CD4-positive, alpha-beta T cell treated with Interleukin-12 subunit alpha and Interleukin-12 subunit beta, for 1 hour (primary cell): ENCODE data around the gene AGAP1.

Experiments
- DNase-seq: peaks from one replicate; pipeline ENCODE4 v3.0.0-alpha.2; 2020

The AGAP1 gene

DNA sequence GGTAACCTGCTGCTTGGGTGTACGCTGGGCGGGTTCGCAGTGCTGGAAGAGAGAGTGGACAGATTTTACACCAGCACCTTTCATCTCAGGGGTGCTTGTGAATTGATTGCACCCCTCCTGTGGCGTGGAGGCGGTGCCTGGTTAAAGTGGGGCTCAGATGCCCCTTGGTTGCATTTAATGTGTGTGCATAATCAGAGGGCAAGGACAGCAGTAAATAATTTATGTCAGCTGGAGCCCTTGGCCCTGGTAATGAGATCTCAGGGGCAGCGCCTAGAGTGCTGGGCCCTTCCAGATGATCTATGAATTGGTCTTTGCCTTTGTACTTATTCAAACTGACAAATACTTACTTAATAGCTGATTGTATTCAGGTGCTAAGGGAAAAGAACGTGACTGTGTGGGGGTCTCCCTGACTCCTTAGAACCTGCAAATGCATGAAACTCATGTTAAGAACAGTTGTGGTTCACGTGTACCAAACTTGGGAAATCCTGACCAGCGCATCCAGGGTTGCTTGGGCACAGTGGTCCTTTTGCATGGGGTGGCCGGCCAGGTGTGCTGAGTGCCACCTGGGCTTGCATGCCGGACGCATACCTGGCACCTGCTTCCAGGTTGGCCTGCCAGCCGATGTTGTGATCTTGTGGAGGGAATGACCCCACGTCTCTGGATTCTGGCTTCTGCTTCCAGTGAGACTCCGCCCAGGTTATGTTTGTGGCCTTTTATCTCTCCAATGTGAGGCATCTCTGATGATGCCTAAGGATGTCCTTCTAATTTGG lies 118.5 kb downstream of the AGAP1 start:
- no peak for DNase-seq

DNA sequence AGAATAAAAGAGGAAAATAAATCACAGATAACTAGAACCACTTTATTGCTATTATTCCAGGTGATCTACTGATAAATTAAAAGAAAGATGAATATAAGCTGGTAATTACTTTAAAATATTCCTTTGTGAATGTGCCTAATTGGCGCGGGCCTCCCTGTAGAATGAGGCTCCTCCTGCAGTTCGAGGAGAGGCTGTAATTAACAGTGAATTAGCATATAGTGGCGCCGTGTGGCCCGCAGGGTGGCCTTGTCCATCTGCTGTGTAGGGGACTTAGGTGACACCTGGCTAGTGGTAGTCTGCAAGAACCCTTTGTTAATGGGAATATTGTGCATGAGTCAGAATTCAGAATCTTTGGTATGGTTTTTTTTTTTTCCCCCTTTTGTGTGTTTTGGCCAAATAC lies 119.8 kb downstream of the AGAP1 start:
- no peak for DNase-seq

DNA sequence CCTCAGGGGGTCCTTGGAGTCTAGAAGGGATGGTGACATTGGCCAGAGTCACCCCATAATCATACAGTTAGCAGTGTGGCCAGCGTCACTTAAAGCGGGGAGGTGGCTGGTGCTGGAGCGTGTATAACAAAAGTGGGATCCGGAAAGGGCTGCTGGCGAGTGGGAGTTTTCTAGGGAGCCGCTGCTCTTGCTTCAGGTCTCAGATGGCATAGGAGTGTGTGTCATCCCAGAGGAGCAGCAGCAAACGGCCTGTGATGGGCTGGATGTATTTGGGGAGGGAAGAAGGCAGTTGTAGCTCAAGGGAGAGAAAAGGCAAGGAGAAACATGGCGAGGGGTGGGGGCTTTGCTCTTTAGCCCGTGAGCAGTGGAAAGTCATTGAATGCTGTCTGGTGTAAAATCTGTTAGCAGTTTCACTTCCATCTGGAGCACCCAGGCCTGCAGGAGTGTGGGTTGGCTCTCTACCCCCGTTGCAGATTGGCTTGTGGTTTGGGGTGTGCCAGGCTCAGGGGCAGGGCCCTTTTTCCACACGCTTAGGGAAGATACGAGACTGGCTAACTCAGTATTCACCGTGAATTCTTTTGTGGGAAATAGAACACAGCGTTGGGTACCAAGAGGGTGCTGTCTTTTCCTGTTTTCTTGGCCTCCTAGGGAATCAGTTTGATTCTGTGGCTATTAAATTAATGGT lies 120.5 kb downstream of the AGAP1 start:
- no peak for DNase-seq

DNA sequence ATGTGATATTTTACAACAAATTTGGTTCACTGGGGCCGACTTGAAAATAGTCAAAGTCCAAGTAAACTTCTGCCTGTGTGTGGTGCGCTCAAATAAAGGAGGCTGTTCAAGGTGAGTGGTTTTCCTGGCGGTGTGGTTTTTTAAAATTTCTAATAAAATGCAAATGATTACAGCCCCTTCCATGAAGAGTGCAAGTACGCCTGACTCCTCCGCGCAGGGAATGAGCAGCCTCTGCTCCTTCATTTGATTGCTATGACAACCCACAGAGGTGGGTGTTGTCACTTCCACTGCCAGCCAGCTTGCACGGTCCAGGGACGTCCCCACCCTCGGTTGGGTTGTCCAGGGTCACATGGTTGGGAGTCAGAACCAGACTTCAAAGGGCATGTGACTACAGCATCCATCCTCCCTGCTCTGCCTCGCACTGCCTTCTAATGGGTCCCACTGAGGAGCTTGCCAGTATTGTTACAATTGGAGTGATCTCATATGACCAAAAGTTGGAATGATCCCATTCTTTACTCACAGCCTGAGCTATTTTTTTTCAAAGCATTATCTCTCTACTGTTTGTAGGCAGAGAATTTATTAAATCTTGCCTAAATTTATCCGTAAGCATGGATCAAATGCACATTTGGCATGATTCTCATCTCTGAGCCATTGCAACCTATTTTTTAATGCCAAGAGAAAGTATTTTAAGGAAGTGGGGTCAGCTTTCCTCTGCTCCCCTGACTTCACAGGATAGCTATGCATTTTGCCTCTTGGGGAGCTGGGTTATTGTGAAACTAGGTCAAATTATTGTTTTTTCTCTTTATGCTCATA lies 121.3 kb downstream of the AGAP1 start:
- no peak for DNase-seq

DNA sequence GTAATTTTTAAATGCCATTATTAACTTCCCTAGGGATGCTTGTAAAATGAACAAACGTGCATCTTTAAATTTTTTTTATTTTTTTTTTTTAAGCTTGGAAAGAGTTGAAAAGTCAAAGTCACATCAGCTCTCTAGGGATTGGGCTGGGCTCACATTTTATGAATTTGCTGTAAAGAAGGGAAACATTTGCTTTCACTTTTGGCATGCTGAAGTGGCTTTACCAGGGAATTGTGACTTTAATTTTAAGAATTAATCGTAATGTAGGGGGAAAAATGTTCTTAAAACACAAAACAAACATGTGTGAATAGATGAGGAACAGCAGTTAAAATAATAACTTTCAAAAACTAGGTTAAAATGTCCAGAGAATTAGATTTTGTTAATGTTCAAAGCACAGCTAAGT lies 123.0 kb downstream of the AGAP1 start:
- DNase-seq, result no peak

DNA sequence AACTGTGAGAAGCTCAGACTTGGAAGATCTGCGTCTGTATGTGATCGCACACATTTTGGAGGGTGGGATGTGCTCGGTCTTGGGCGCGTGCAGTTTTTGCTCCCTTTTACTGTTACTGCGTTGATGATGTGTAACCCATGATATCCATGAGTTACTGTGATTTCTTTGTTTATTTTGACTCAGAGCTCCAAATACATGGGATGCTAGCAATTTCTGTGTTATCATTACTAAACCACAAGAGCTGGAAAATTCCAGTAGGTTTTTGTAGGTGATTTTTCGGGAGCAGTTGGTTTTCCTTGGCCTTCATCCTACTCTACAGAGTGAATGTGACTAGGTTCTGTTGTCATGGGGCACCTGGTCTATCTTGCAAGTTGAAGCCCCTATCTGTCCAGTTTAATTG lies 124.2 kb downstream of the AGAP1 start:
- no peak for DNase-seq

DNA sequence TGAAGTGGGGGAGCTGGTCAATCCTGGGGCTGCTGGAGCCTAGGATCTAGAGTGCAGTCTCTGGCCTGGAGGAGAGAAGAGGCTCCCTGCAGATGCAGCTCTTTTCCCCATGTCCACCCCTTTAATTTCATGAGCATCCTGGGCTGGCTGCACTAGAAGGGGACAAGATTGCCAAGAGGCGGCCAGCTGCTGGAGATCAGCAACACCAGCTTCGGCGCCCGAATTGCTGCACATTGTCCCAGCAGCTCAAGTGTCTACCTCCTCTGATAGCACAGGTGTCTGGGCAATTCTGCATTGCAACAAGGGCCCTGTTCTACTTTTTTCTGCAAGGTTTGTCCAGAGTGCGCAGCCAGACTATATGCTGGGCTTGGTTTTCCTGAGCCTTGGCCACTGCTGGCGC lies 125.7 kb downstream of the AGAP1 start:
- DNase-seq, result no peak

DNA sequence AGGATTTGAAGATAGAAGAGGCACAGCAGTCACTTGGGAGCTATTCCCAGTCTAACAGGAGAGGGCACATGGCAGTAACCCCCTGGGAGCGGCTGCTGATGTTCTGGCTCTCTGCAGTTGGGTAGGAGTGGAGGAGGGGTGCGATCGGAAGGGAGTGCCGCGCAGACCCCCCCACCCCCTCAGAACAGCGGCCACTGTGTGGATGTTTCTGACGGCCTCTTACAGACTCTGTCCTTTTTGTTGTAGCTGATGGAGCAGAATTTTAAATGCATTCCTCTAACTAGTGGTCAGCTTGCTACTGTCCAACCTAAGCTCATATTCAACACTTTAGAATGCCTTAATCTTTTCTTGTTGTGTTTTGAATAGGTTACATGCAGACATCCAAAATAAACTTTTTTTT lies 127.9 kb downstream of the AGAP1 start:
- no peak for DNase-seq

DNA sequence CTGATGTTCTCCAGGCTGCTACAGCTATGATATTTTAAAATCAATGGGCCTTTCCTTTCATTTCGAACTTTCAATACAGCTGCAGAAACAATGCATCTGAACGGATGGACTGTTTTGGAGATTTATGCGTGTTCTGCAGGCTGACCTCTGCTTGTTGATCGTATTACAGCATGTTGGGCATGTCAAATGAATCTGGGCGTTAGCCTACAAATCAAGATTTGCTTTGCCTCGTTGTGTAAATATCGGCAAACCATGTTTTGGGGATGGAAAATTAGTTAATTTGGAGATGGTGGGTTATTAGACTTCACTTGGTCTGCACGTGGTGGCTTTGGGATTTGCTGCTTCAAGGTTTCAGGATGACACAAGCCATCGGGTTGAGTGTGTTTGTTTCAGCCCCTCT lies 129.3 kb downstream of the AGAP1 start:
- no peak for DNase-seq

DNA sequence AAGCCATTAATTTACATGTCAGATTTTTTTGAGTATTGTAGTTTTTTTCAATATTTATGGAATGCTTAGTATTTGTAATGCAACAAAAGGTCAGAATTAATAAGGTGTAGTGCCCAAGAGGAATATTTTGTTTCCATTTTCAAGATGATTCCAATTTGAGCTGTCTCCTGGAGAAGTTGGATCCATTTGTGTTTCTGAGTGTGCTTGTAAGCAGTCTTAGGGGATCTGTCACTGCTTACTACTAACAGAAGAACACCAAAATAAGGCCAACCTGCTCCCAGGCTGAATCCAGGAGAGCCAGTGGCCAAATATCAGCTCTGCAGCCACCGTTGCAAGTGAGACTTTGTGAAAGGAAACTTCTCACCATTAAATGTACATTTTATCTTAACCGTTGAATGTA lies 129.9 kb downstream of the AGAP1 start:
- no peak for DNase-seq

DNA sequence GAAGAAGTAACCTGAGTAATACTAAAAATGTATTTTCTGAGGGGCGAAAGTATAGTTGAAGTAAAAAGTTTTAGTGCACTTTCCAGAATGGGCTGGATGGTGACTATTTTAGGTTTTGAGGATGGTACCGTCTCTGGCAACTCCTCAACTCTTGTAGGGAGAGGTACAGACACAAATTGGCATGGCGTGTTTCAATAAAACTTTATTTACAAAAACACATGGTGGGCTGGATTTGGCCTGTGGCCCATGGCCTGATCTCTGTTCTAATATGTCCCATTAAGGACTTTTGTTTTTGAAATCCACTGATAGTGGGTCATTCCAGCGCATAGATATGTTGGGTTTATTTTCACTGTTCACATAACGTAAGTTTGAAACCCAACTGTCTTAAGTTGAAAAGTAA lies 132.8 kb downstream of the AGAP1 start:
- DNase-seq, result no peak

DNA sequence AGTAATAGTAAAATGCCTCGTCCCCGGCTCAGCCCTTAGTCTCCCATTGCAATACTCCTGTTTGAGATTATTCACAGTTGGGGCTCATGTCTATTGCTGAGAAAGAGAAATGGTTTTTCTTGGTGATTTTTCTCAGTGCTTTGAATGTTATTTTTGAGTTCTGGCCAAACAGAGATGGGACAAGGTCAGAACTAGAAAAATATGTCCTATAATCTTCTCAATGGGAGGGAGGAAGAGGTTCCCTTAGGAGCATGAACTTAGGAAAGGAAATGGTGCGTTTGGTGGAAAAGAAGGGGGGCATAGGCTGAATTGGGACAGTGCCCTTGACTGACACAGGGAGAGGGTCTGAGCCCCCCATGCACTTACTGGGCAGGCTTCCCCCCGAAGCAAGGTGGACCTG lies 133.8 kb downstream of the AGAP1 start:
- DNase-seq, result no peak

DNA sequence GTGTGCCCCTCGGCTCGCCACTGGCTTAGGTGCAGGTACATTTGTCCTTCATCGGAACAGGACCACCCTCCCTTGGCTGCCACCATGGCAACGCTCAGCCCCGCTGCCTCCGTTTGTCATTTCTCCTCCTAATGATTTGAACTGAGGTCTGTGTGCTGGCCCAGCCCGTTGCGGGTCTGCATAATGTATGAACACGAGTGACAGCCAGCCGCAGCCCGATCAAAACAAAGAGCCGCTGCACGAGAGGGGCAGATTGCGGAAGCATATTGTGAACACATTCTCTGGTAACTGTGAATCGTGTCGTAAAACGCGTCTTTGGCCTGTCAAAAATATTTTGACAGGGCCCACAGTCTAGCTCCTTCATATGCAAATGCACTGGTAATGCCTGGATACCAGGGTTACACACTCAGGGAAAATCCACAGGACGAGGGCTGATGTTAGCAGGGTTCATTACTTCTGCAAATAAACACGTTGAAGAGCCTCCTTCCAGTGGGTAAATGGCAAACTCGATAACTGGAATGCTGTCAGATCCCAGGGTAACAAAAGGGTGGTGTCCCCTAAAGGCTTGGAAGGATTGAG lies 137.0 kb downstream of the AGAP1 start:
- no peak for DNase-seq

DNA sequence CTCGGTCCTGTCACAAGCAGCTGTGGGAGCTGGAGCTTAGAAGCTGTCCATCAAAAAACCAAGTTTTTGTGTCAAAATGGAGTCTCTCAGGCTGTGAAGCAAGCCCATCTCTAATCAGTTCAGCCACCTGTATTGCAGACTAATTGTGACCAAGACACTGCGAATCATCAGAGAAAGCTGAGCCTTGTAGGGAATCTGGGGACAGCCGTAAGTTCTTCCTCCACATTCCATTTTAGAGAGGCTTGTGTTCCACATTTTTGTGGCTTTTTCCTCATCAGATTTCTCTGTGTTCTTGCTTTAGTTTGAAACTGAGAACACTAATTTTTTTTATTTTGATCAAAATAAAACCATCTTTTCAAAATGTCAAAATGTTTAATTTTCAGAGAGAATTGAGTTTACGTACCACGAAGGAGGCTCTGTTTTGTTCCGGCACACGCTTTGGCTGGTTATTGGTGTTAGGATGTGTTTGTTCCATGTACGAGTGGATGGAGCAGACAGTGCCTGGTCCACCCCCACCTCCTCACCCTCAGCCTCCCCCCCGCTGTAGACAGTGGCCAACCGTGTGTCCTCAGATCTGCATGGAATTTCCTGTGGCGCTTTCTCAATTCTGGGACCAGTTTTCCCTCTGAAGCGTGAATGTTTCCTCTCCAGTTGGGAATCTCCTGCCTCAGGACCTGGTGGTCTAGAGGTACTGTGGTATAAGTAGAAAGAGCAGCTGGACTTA lies 140.8 kb downstream of the AGAP1 start:
- DNase-seq, result no peak

DNA sequence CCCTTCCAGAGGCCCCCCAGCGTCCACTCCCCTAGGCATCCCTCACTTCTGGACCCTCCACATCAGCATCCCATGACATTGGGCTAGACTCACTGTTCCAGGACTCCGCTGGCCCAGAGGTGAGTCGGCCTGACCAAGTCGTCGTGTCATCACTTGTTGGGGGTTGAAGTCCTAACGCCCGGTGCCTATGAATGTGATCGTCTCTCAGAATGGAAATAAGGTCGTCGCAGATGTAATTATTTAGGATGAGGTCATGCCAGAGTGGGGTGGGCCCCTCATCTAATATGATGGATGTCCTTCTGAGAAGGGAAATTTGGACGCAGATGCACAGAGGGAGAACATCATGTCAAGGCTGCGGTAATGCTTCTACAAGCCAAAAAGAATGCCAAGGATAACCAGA lies 142.7 kb downstream of the AGAP1 start:
- DNase-seq, result no peak

DNA sequence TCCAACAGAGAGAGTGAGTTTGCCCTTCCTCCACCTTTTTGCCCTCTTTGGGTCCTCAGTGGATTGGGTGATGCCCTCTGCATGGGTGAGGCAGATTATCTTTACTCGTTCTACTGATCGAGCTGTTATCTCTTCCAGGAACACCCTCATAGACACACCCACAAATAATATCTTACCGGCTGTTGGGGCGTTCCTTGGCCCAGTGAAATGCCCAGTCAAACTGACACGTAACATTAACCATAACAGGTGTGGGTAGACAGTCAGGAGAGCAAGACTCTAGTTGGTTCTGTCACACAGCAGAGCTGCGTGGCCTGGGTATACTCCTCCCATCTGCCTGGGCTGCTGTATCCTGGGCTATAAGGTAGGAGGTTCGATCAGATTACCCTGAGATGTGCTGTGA lies 144.1 kb downstream of the AGAP1 start:
- DNase-seq, result no peak

DNA sequence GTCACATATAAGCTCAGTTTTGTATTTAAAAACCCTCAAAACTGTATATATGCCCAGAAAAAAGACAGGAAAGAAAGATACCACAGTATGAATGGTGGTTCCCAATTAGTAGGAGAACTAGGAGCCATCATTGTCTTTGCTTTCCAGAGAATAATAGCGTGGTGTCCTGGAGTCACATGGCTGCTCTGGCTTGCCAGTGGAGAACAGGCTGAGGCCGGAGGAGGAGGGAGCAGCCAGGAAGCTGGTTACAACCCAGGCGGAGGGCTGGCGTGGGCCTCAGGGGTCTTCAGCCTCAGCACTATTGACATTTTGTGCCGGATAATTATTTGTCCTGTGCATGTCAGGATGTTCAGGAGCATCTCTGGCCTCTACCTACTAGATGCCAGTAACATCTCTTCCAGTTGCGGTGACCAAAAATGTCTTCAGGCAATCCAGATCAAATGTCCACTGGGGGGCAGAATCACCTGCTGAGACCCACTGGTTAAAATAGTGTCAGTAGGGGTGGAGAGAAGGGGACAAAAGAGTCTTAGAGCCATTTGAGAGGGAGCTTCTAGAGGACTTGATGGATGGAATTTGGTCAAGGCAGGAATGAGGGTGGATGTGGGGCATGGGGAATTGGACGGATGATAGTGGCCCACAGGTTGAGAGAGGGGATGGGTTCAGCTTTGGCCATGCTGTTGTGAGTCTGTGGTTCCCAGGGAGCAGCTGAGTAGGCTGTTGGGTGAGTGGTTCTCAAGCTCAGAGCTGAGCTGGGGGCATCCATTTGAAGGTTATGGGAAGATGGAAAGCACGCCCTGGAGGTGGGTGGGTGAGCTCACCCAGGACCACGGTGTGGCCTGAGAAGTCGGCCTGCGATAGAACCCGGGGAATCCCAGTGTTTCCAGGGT lies 144.9 kb downstream of the AGAP1 start:
- DNase-seq, result peak; percentile 5

DNA sequence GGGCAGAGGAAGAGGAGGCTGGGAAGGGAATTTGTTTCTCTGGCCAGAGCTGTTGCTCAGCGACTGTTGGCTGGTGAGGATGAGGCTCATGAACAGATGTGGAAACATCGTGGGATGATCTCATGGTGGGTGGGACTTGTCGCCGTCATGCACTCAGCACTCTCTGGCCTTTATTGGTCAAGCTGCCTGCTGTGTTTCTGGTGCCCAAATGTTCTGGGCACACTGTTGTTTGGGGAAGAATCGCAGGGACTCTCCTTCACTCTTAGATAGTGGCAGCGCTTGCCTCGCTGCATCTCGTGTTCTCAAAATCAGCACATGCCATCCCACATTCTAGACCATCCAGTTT lies 145.6 kb downstream of the AGAP1 start:
- no peak for DNase-seq

DNA sequence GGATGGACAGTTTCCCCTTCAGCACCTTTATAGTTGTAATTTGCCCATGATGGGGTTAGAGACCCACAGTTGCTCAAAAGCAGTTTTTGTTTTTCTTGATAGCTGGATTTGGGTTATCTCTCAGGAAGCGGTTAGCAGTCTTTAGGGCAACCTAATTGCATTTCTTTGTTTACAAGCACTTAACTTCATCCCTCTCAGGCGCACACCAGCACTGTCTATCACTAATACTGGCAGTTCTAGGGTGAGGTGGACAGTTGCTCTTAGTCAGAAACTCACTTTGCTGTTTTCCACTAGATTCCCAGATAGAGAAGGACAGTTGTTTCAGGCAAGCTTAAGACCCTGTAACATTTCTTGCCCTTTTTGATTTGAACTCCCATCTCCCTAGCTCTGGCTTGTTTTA lies 146.0 kb downstream of the AGAP1 start:
- no peak for DNase-seq

DNA sequence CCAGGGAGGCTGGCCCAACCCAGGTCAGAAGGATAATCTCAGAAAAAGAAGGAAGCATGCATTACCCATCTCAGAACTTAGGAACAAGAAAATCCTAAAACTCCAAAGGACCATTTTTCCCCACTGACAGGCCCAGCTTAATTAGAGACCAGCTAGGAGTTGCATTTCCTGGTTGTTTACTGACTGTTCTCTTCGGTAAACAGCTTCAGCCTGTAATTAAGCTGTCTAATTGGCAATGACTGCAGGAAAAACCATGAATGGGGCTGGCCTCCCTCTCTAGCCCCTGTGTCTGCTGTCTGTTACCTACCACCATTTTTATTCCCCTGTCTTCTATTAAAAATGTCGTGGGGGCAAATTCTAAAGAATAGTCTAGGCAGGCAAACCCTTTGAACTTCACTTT lies 146.5 kb downstream of the AGAP1 start:
- no peak for DNase-seq

DNA sequence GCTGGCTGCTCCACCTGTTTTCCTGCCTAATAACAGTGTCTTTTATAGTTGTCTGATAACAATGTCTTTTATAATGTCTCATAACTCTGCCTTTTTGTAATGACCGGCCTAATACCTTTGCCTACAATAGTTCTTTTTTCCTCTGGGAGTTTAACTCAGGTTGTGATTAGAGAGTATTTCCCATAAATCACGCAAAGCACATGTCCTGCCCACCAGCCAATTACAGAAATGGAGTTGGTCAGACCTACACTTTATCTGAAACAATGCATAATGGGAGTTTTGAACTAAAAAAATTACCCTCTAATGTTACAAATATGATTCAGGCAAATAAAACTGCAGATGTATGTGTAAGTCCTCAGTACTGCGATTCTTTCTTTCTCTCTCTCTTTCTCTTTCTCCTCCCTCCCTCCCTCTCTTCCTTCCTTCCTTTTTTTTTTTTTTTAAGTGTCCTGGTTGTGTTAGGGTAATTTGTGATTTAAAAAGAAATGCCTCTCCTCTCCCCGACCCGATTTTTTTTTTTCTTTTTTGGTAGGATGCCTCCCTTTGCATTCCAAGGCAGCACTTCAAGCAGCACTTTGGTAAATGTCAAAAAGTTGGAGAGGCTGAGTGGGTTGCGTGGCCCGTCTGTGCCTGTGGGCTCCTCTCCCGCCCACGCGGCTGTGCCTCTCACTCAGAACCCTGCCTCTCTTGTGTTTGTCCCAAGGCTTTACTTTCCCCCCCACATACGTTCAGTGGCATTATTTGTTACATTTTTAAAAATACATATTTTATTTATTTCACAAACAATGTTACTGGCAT lies 147.3 kb downstream of the AGAP1 start:
- no peak for DNase-seq
